ENCODE measurements around the gene RBM33. TPM values are rescaled to one million over a fixed set of nuclear protein-coding genes. Genes with fewer than 3 reads are reported as not detected.
"Not testable (repeated sequence)": the region's sequence is repeated elsewhere in the genome, so short reads cannot be mapped to it uniquely, and the experiment has no call there.

Gene RBM33
- total RNA-seq, 2 experiments from 2014 or later = 67.6 to 81.1 TPM

GRCh38 chr7:155610633-155611193 is 33.7 kb upstream of the RBM33 start:
- peaks cover 3% of the 10 kb centered on the region for H3K27me3 Mint-ChIP-seq
- ChIA-PET CTCF (interaction anchor here (1.0 kb wide), 1 partner anchor 130 kb away, joined by 3 read pairs; no protein-coding TSS in a partner anchor), POLR2A (no interaction called here)
- H3K36me3 Mint-ChIP-seq (ENCODE audit: low read depth) = peaks cover 4% of the 10 kb centered on the region
- H3K4me3 Mint-ChIP-seq = no peak overlapping the region
- H3K9me3 Mint-ChIP-seq (ENCODE audit: low read depth) = peaks cover 4% of the 10 kb centered on the region
- no peaks in the 10 kb centered on the region for H3K4me1 Mint-ChIP-seq
- DNase-seq (no peak), ATAC-seq (no peak)
- intact Hi-C loops (cut with DNase I, micrococcal nuclease) = no loop called here
- no peak overlapping the region for H3K27ac Mint-ChIP-seq

GRCh38 chr7:155611808-155612447 is 32.5 kb upstream of the RBM33 start:
- H3K4me1 Mint-ChIP-seq = no peaks in the 10 kb centered on the region
- H3K36me3 Mint-ChIP-seq (ENCODE audit: low read depth) = peaks cover 4% of the 10 kb centered on the region
- no peak overlapping the region for H3K27ac Mint-ChIP-seq
- POLR2A ChIA-PET = no interaction called here
- peaks cover 4% of the 10 kb centered on the region for H3K9me3 Mint-ChIP-seq (ENCODE audit: low read depth)
- intact Hi-C loops (cut with DNase I, micrococcal nuclease) = no loop called here
- H3K27me3 Mint-ChIP-seq = peaks cover 3% of the 10 kb centered on the region
- ATAC-seq = no peak
- CTCF ChIA-PET = interaction anchor here (0.5 to 1.0 kb wide), 3 partner anchors 32 to 128 kb away, joined by 3 to 4 read pairs (median 3); no protein-coding TSS in a partner anchor
- no peak overlapping the region for H3K4me3 Mint-ChIP-seq
- no peak for DNase-seq

GRCh38 chr7:155612658-155613057 is 31.8 kb upstream of the RBM33 start:
- Mint-ChIP-seq H3K4me1 (no peaks in the 10 kb centered on the region), H3K9me3 (ENCODE audit: low read depth) (peaks cover 4% of the 10 kb centered on the region), H3K4me3 (no peak overlapping the region), H3K27me3 (peaks cover 3% of the 10 kb centered on the region), H3K27ac (no peak overlapping the region), H3K36me3 (ENCODE audit: low read depth) (peaks cover 4% of the 10 kb centered on the region)
- no peak for DNase-seq
- ChIA-PET CTCF (interaction anchor here (0.5 to 0.6 kb wide), 2 partner anchors 18 to 31 kb away, joined by 3 read pairs; no protein-coding TSS in a partner anchor), POLR2A (no interaction called here)
- no peak for ATAC-seq
- intact Hi-C loops (cut with DNase I, micrococcal nuclease) = no loop called here

GRCh38 chr7:155615085-155615484 is 29.4 kb upstream of the RBM33 start:
- CTCF ChIA-PET; H3K4me3 Mint-ChIP-seq; intact Hi-C loops (cut with DNase I, micrococcal nuclease); ATAC-seq; H3K36me3 Mint-ChIP-seq (ENCODE audit: low read depth); DNase-seq; POLR2A ChIA-PET; H3K27ac Mint-ChIP-seq; H3K4me1 Mint-ChIP-seq; H3K27me3 Mint-ChIP-seq; H3K9me3 Mint-ChIP-seq (ENCODE audit: low read depth): not testable (repeated sequence)

- ChIA-PET POLR2A (no interaction called here), CTCF (interaction anchor here (0.8 kb wide), 1 partner anchor 20 kb away, joined by 3 read pairs; no protein-coding TSS in a partner anchor)
- H3K27me3 Mint-ChIP-seq = peaks cover 3% of the 10 kb centered on the region
- ATAC-seq = no peak
- H3K27ac Mint-ChIP-seq = no peak overlapping the region
- H3K4me3 Mint-ChIP-seq = no peak overlapping the region
- intact Hi-C loops (cut with DNase I, micrococcal nuclease) = no loop called here
- no peaks in the 10 kb centered on the region for H3K4me1 Mint-ChIP-seq
- DNase-seq = no peak
- H3K9me3 Mint-ChIP-seq (ENCODE audit: low read depth) = peaks cover 4% of the 10 kb centered on the region
- H3K36me3 Mint-ChIP-seq (ENCODE audit: low read depth) = peaks cover 4% of the 10 kb centered on the region
These were observed 25.5 kb upstream of the RBM33 start for GRCh38 chr7:155618708-155619633.

GRCh38 chr7:155619634-155620271 is 24.7 kb upstream of the RBM33 start:
- intact Hi-C loops (cut with DNase I, micrococcal nuclease) = no loop called here
- DNase-seq (no peak), ATAC-seq (no peak)
- ChIA-PET POLR2A (interaction anchor here (0.6 kb wide), 1 partner anchor 57 kb away, joined by 3 read pairs; no protein-coding TSS in a partner anchor), CTCF (interaction anchor here (0.8 kb wide), 1 partner anchor 21 kb away, joined by 3 read pairs; no protein-coding TSS in a partner anchor)
- no peaks in the 10 kb centered on the region for H3K4me1 Mint-ChIP-seq
- no peak overlapping the region for H3K4me3 Mint-ChIP-seq
- no peak overlapping the region for H3K27ac Mint-ChIP-seq
- peaks cover 4% of the 10 kb centered on the region for H3K36me3 Mint-ChIP-seq (ENCODE audit: low read depth)
- H3K9me3 Mint-ChIP-seq (ENCODE audit: low read depth) = peaks cover 4% of the 10 kb centered on the region
- peaks cover 3% of the 10 kb centered on the region for H3K27me3 Mint-ChIP-seq

- no peaks in the 10 kb centered on the region for H3K4me1 Mint-ChIP-seq
- H3K4me3 Mint-ChIP-seq = no peak overlapping the region
- intact Hi-C loops (cut with DNase I, micrococcal nuclease) = no loop called here
- POLR2A ChIA-PET = interaction anchor here (0.6 kb wide), 1 partner anchor 56 kb away, joined by 3 read pairs; no protein-coding TSS in a partner anchor
- DNase-seq = no peak
- H3K36me3 Mint-ChIP-seq (ENCODE audit: low read depth) = no peaks in the 10 kb centered on the region
- CTCF ChIA-PET = interaction anchor here (0.7 to 2.6 kb wide), 3 partner anchors 11 to 743 kb away, joined by 3 to 11 read pairs (median 4); no protein-coding TSS in a partner anchor
- no peak for ATAC-seq
- H3K9me3 Mint-ChIP-seq (ENCODE audit: low read depth) = no peaks in the 10 kb centered on the region
- H3K27me3 Mint-ChIP-seq = peaks cover 3% of the 10 kb centered on the region
- no peak overlapping the region for H3K27ac Mint-ChIP-seq
These were observed 24.0 kb upstream of the RBM33 start for GRCh38 chr7:155620497-155620896.

- DNase-seq (no peak), ATAC-seq (no peak)
- H3K9me3 Mint-ChIP-seq (ENCODE audit: low read depth) = no peaks in the 10 kb centered on the region
- ChIA-PET POLR2A (no interaction called here), CTCF (interaction anchor here (1.4 to 2.6 kb wide), 2 partner anchors 10 to 23 kb away, joined by 4 to 11 read pairs; no protein-coding TSS in a partner anchor)
- H3K36me3 Mint-ChIP-seq (ENCODE audit: low read depth) = no peaks in the 10 kb centered on the region
- H3K4me3 Mint-ChIP-seq = no peak overlapping the region
- H3K27me3 Mint-ChIP-seq = peaks cover 3% of the 10 kb centered on the region
- H3K27ac Mint-ChIP-seq = no peak overlapping the region
- intact Hi-C loops (cut with DNase I, micrococcal nuclease) = no loop called here
- H3K4me1 Mint-ChIP-seq = no peaks in the 10 kb centered on the region
These were observed 23.0 kb upstream of the RBM33 start for GRCh38 chr7:155621418-155621980.

GRCh38 chr7:155624412-155624811 is 20.0 kb upstream of the RBM33 start:
- Mint-ChIP-seq H3K27ac (no peak overlapping the region), H3K4me1 (no peaks in the 10 kb centered on the region), H3K36me3 (ENCODE audit: low read depth) (no peaks in the 10 kb centered on the region), H3K4me3 (no peak overlapping the region), H3K9me3 (ENCODE audit: low read depth) (peaks cover 5% of the 10 kb centered on the region), H3K27me3 (peaks cover 5% of the 10 kb centered on the region)
- ATAC-seq = no peak
- intact Hi-C loops (cut with DNase I, micrococcal nuclease) = no loop called here
- CTCF ChIA-PET = no interaction called here
- DNase-seq = no peak
- POLR2A ChIA-PET = no interaction called here

- ATAC-seq (no peak), DNase-seq (no peak)
- POLR2A ChIA-PET = no interaction called here
- Mint-ChIP-seq H3K27ac (no peak overlapping the region), H3K4me3 (no peak overlapping the region), H3K9me3 (ENCODE audit: low read depth) (peaks cover 10% of the 10 kb centered on the region), H3K36me3 (ENCODE audit: low read depth) (no peaks in the 10 kb centered on the region), H3K4me1 (no peaks in the 10 kb centered on the region), H3K27me3 (peaks cover 5% of the 10 kb centered on the region)
- intact Hi-C loops (cut with DNase I, micrococcal nuclease) = no loop called here
- CTCF ChIA-PET = no interaction called here
These were observed 18.9 kb upstream of the RBM33 start for GRCh38 chr7:155625557-155625956.

GRCh38 chr7:155629171-155629570 is 15.3 kb upstream of the RBM33 start:
- ATAC-seq = no peak
- Mint-ChIP-seq H3K4me3 (no peak overlapping the region), H3K36me3 (ENCODE audit: low read depth) (no peaks in the 10 kb centered on the region), H3K9me3 (ENCODE audit: low read depth) (peaks cover 22% of the 10 kb centered on the region), H3K27me3 (peaks cover 2% of the 10 kb centered on the region), H3K27ac (no peak overlapping the region), H3K4me1 (no peaks in the 10 kb centered on the region)
- ChIA-PET CTCF (no interaction called here), POLR2A (no interaction called here)
- intact Hi-C loops (cut with DNase I, micrococcal nuclease) = no loop called here
- no peak for DNase-seq
